Measurements from ENCODE around the gene FBXL14.

The FBXL14 gene, protein sequence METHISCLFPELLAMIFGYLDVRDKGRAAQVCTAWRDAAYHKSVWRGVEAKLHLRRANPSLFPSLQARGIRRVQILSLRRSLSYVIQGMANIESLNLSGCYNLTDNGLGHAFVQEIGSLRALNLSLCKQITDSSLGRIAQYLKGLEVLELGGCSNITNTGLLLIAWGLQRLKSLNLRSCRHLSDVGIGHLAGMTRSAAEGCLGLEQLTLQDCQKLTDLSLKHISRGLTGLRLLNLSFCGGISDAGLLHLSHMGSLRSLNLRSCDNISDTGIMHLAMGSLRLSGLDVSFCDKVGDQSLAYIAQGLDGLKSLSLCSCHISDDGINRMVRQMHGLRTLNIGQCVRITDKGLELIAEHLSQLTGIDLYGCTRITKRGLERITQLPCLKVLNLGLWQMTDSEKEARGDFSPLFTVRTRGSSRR

DNA sequence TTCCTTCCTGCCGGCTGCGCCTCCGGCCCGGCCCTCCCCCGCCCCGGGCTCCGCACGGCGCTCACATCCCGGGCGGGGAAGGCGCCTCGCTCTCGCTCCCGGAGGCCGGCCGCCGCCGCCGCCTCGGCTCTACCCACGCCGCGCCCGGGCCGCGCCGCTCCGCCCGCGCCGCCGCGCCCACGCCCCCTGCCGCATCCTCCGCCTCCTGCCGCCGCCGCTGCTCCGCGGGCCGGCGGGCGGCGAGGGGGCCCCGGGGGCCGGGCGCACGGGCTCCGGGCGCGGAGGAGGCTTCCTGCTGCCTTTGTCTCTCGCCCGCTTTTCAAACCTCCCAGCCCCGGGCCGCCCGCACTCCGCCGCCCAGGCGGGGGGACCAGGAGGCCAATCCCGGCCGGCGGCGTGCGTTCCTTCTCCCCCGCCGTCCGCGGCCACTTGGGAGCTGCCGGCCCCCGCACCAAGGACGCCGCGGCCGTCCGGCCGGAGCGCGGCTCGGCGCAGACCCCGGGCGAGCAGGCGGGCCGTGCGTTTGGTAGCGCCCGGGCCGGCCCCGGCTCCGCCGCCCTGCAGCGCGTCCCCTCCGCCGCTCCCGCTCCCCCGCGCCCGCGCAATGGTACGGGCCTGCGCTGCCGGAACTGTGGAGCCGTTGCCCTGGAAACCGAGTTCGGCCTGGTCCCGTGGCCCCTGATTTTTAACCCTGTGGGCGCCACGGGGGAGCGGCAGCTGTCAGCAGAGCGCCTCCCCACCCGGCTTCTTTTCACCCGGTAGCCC is at the start of gene FBXL14:
TSS of gene FBXL14 (minus strand) at position 321 of the 765 bp plus-strand sequence. CDS start 515 bp downstream, outside the sequence.
- peak; percentile 68 to 86 for DNase-seq (ENCODE audit: low read depth in 1 of 2, low spot score in 1 of 2)

DNA sequence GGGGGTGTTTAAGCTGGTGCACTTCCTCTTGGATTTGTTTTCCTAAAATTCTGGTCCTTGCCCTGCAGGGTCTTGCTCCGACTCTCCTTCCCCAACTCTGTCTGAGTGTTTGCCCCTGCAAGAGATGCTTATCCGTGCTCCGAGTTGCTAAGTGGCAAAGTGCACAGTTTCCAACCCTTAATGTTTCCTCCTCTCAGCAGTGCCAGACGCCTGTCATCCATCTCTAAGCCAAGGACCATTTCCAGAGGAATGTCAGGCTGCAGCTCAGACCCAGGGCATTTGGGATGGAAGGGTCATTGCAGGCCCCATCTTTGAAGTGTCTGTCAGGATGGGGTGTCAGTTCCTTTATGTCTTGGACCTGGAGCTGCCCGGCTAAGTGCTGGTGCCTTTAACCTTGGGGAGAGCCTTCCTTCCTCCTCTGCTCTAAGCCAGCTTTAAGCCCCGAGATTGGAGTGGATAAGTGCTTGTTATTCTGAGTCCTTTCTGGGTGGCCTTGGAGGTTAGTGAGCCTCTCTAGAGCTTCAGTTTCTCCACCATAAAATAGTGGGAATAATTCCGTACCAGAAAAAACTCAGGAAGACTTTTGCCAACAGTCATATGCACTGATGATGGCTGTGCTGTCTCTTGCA is 49.6 kb upstream of the FBXL14 start:
- DNase-seq (ENCODE audit: low read depth in 1 of 2, low spot score in 1 of 2), result no peak

DNA sequence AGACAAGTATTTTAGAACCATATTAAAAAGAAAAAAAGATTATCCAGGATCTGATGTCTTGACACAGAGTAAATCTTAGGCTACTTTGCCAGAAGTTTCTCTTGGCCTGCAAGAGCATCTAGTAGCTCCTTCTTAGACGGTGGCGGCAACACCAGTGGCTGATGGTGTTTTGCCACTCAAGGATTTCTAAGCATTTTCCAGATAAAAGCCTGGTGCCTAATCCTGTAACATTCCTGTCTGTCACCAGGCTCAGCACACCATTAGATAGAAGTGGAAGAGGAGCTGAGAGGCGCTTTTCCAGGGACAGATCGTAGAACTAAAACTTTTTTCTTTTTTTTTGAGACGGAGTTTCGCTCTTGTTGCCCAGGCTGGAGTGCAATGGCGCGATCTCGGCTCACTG is 48.7 kb upstream of the FBXL14 start:
- no peak for DNase-seq (ENCODE audit: low read depth in 1 of 2, low spot score in 1 of 2)

DNA sequence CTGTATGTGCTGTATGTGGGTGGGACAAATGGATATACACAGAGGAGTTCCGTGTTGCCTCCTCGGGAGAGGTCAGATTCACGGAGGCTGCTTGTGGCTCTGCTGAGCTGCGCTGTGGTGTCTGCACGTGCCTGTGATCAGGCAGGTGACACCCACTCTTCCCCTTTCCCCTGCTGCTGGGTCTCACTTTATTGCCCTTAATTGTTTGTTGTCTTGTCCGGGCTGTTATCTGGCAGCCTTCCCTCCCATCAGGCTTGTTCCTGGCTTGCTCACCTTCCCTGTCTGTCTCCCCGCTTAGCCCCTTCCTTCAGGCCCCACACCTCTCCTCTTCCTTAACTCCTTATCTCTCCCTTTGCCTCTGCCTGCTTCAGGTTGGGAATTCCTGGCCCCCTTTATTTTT is 48.1 kb upstream of the FBXL14 start:
- no peak for DNase-seq (ENCODE audit: low read depth in 1 of 2, low spot score in 1 of 2)

DNA sequence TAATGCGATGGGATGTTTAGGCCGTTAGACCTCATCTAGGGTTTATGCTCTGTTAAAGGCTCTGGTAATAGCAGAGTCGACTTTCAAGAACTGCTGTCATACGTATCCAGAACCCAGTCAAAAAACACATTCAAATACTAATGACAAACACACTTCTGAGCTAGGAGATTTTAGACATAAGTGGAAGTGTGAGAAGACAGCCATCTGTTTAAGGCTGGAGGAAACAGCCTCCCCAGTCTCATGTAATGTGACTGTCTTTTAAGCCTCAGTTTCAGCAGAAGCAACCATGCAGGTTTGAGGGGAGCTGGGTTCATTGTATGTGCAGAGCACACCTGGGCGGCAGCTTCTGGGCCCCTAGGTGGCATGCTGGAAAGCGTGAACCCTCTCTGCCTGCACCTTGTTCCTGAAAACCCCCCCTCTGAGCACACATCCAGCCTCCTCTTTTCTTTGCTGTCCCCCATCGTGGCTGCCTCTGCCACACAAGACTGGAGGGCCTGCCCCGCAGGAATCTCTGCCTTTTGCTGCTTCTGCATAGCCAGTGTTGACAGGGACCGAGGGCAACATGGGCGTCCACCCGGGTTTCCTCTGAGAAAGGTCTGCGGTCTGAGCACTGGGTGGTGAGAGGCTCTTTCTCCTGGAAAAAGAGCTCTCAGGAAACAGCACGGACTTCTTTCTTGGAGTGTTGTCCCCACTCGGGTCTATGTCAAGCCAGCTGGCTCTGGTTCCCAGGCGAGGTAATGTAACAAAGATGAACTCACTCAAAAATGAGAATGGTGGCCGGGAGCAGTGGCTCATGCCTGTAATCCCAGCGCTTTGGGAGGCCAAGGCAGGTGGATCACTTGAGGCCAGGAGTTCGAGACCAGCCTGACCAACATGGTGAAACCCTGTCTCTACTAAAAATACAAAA is 46.2 kb upstream of the FBXL14 start:
- no peak for DNase-seq (ENCODE audit: low read depth in 1 of 2, low spot score in 1 of 2)

DNA sequence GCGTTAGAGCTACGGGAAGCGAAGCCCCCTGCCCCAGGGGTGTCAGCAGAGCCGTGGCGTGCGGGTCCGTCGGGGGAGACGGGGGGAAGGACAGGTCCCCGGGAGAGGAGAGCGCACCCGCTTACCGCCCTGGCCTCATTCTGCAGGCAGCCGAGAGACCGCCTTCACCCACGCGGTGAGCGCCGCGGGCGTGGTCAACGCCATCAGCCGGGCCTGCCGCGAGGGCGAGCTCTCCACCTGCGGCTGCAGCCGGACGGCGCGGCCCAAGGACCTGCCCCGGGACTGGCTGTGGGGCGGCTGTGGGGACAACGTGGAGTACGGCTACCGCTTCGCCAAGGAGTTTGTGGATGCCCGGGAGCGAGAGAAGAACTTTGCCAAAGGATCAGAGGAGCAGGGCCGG is 45.2 kb upstream of the FBXL14 start:
- DNase-seq (ENCODE audit: low read depth in 1 of 2, low spot score in 1 of 2), result no peak

DNA sequence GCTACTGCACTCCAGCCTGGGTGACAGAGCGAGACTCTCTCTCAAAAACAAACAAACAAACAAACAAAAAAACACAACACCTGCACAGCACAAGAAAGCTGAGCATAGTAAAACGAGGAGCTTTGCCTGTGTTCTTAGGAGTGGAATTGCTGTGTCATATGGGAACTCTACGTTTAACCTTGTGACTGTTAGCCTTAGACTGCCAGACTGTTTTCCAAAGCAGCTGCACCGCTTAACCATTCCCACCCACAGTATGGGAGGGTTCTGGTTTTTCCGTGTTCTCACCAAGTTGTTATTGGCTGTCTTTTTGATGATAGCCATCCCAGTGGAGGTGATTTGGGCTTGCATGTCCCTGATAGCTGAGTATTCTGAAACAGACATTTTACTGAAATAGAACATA is 43.8 kb upstream of the FBXL14 start:
- no peak for DNase-seq (ENCODE audit: low read depth in 1 of 2, low spot score in 1 of 2)

DNA sequence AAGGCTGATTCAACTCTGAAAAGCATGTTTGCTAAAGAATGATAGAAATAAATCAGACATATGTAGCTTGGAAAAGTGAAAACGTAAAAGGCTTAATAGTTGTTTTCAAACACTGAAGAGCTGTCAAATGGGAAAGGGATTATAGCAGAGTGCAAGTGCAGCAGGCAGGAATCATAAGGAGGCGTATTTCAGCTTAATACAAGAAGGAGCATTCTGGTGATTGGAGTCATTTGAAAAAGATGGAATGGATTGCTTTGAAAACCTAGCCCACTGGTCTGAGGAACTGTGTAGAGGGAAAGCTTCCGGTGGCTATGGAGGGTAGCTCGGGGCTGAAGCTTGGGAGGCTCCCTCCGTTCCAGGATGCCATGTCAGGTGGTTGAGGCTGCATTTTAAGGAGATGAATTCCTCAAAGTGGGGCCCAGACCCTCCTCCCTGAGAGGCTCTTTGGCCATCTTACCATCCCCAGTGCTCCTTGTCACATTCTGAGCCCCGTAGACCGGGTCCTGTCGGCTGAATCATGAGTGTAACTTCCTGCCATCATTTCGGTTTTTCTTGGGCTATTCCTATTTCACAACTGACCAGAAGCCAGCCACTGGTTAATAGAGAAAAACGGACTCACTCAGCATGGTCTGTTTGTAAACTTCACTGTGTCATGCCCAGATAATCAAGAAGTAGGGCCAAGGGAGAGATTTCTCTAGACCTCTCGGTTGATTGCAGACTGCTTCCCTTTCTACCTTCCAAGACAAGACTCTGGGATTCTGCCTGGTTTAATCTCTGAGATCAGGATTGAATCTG is 41.1 kb upstream of the FBXL14 start:
- DNase-seq (ENCODE audit: low read depth in 1 of 2, low spot score in 1 of 2), result no peak

DNA sequence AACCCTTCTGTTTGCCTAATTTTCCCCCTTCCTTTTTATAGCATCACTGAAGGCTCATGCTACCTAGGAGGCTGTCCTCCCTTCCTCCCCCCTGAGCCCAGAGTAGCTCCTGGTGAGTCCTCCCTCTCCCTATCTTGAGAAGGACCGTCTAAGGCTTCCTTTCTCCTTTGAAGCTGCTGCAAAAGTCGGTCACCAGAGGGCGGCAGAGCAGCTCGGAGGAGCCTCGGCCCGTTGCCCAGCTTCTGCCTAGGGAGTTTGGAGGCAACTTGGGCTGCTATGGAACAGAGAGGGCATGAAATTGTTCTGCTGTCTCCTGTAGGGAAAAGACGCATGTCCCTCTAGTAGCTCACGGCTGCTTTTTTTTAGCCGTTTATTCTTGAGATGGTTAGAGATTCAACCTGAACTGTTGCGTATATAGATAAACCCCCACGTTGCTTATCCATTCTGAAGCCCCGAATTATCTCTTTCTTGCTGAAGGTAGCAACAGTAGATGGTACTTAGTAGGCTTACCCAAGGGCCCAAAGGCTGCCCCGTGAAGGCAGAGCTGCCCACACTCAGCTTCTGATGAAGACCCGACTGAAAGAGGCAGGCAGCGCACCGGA is 40.3 kb upstream of the FBXL14 start:
- peak; percentile 23 to 44 for DNase-seq (ENCODE audit: low read depth in 1 of 2, low spot score in 1 of 2)

DNA sequence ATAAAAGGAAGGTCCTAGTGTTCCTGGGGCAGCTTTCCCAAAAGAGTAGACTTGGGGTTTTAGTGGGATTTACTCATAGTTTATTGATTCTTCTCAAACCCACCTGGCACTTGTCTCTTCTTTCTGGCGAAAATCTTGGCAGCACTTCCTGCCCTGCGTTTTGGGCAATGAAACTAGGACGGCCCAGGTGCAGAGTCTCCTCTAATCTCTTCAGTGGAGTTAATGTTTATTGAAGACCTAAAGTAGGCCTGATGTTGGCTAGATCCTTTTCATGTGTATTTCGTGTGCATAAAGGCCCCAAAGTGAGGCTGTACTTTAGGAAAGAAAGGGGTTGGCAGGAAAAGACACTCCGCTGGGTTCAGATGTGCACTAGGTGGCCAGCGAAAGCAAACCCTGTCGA is 39.8 kb upstream of the FBXL14 start:
- DNase-seq (ENCODE audit: low read depth in 1 of 2, low spot score in 1 of 2), result no peak

DNA sequence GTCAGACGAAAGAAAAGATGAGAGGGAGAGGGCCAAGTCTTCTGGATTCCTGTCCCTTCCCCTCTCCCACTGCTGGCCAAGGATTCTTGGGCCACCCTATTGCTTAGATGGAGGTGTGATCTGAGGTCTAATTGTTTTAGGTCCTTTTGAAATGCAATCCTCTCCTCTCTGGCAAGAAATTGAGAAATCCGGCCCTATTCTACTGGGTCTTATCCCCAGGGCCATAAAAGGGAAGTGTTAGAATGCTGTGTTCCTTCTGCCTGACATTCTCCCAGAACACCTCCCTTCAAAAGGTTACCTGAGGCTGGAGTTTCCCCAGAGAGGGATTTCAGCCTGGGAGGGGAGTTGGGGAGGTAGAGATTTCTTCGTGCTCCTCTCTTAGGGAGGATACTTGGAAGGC is 39.1 kb upstream of the FBXL14 start:
- DNase-seq (ENCODE audit: low read depth in 1 of 2, low spot score in 1 of 2), result no peak

DNA sequence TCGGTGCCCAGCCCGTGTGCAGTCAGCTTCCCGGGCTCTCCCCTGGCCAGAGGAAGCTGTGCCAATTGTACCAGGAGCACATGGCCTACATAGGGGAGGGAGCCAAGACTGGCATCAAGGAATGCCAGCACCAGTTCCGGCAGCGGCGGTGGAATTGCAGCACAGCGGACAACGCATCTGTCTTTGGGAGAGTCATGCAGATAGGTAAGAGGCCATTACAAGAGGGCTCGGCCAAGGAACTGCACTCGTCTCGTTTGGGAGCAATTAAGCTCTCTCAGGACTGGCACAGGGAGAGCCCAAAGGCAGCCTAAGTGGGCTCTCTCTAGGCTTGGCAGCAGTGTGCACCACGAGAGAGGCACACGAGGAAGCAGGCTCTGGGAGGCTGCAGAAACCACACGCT is 38.3 kb upstream of the FBXL14 start:
- no peak for DNase-seq (ENCODE audit: low read depth in 1 of 2, low spot score in 1 of 2)

DNA sequence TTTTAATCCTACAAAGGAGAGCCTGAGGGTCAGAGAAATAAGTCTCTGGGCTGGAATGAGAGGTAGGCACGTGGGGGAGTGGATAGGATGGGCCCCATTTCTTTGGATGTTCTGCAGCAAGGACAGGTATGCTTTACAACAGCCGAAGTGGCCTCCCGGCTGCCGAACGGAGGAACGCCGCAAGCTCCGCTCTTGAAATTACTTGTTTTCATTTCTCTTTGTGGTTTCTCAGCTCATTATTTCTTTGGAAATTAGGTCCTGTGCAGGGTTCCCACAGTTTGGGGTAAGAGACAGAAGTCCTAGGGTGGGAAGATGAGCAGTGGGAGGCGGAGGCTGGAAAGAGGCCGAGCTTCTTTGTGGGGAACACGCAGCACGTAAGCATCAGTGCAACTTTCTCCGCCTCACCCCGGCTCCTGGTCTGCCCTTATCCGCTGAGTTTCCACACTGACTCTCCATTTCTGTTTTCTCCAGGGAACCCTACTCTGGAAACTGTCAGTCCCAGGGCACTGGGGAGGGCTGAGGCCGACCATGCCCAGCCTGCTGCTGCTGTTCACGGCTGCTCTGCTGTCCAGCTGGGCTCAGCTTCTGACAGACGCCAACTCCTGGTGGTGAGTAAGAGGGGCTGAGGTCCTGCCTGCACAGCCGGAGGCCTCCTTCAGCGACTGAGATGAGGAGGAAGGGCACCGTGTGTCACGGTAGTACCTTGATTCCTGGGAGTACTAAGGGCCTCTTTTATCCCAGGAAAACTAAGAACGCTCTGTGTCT is 36.6 kb upstream of the FBXL14 start:
- no peak for DNase-seq (ENCODE audit: low read depth in 1 of 2, low spot score in 1 of 2)

DNA sequence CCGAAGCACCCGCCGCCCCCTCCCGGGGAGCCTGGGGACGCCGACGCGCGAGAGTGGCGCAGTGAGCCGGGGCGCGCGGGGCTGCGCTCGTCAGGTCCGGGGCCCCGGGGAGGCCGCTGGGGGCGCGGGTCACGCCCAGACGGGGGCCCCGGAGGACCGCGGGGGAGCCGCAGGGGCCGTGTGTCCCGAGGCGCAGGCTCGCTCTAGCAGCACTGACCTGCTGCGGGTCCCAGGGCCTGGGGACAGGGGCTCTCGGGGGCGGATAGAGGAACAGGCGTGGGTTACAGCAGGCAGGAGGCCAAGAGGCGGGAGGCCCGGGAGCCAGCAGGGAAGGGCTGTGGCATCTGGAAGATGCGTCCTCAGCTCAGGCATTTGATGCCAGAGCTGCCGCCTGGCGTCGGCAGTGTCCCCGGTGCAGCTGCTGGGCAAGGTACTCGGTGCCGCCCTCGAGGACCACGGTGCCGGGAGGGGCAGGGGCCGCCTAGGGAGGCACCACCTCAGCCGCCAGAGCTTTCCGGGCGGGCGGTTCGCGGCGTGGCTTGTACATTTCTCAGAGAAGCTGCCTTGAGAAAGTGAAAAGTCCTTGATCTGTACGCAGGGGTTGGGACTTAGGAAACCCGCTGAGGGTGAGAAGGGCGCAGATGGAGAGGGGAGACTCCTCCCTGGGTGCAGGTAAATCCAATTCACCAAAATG is 35.9 kb upstream of the FBXL14 start:
- DNase-seq (ENCODE audit: low read depth in 1 of 2, low spot score in 1 of 2), result no peak

DNA sequence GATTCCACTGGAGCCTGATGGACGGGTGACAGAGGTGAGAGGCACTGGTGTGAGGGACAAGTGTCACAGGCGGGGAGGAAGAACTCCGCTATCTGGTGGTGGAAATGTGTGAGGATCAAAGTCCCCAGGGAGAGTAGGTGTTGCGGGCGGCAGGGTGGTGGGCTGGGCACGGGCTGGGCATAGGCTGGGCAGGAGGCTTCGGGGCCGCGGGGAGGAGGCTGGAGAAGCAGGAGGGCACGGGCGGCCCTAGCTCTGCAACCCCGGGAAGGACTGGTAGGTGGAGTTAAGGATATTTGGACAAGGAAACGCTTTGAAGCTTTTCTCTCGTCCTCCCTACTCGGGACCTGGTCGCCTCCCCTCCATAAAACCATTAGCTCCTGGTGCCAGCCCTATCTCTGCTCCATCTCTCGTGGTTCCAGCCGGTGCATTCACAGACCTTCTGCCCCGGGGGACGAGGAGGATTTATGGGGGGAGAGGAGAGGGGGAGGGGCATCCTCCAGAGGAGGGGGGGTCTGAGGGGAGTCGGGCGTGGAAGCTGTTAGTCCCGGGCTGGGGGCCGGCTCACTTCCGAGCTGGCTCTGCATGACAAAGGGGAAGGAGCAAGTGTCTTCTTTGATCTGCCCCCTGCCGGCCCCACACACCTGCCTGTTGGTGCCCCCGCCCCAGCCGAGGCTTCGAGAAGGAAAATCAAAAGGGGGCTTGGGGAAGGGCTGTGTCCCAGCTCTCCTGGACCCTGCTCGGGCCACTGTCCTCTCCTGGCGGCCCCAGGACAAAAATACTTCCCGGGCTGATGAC is 35.2 kb upstream of the FBXL14 start:
- no peak for DNase-seq (ENCODE audit: low read depth in 1 of 2, low spot score in 1 of 2)

DNA sequence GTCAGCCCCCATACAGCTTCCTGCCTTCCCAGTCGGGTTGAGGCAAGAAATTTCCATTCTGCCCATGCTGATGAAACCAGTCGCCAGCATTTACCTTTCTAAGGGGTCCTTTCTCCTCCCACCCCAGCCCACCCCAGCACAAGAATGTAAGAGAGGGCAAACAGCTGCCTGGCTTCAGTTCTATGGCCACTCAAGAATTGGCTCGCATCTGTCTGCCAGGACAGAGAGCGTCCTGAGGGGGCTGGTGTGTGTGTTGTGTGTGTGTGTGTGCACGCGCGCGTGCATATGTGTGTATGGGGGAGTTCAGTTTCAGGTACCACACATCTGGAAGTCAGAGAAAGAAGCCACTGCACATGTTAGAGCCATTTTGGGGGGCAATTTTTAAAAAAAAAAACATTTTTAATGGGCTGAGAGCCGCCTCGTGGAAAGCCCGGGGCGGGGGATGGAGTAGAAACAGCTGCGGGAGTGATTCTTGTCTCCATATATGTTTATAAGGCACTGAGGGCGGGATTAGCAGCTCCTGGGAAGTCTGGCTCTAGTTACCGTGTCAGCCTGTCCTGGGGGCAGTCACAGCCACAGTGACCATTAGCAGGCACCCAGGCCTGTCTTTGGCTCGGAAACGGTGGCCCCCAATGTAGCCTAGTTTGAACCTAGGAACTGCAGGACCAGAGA is 34.4 kb upstream of the FBXL14 start, which contains the start of gene WNT5B:
TSS of gene WNT5B (plus strand) at position 566 of the 672 bp plus-strand sequence. CDS start 2,124 bp downstream, outside the sequence.
- no peak for DNase-seq (ENCODE audit: low read depth in 1 of 2, low spot score in 1 of 2)

DNA sequence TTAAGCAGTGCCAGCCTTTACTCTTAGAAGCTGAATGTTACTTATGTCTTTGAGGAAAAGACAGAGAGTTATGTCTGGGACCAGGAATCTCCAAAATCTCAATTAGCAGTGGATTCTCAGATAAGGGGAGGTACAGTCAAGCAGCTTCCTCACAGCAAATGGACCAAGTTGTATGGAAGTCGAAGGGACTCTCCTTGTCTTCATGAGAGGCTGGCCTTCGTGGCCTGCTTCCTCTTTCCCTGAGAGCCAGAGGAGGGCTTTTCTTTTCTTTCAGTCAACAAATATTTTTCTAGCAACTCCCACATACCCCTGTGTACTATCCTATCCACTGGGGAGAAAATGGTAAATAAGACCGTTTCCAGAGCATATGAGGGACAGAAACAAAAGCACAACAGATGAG is 28.0 kb upstream of the FBXL14 start:
- DNase-seq (ENCODE audit: low read depth in 1 of 2, low spot score in 1 of 2), result no peak

Measured in activated CD4-positive, alpha-beta T cell treated with anti-CD3 and anti-CD28 coated beads, Interleukin-2, amount 50 U/mL, for 24 hours (primary cell).